IPS-18c (cell line): ENCODE results near the gene CABLES1.
"Not testable (repeated sequence)": the region's sequence is repeated elsewhere in the genome, so short reads cannot be mapped to it uniquely, and the experiment has no call there.

Experiments used
- H3K4me3 ChIP-seq: 2 replicates; pipeline ENCODE4 v1.7.0; 2013; ENCODE audit warnings: low read depth, mild to moderate bottlenecking, low read length, moderate library complexity; ENCODE audit not compliant: insufficient read depth
- H3K9me3 ChIP-seq: one replicate; pipeline ENCODE4 v1.6.1; 2013; ENCODE audit warnings: mild to moderate bottlenecking, low read length, moderate library complexity; ENCODE audit not compliant: control insufficient read depth, insufficient read depth

The CABLES1 gene

GRCh38 chr18:23257137-23257536 is 121.9 kb downstream of the CABLES1 start:
- H3K9me3 ChIP-seq = no peaks in the 10 kb centered on the region

DNA sequence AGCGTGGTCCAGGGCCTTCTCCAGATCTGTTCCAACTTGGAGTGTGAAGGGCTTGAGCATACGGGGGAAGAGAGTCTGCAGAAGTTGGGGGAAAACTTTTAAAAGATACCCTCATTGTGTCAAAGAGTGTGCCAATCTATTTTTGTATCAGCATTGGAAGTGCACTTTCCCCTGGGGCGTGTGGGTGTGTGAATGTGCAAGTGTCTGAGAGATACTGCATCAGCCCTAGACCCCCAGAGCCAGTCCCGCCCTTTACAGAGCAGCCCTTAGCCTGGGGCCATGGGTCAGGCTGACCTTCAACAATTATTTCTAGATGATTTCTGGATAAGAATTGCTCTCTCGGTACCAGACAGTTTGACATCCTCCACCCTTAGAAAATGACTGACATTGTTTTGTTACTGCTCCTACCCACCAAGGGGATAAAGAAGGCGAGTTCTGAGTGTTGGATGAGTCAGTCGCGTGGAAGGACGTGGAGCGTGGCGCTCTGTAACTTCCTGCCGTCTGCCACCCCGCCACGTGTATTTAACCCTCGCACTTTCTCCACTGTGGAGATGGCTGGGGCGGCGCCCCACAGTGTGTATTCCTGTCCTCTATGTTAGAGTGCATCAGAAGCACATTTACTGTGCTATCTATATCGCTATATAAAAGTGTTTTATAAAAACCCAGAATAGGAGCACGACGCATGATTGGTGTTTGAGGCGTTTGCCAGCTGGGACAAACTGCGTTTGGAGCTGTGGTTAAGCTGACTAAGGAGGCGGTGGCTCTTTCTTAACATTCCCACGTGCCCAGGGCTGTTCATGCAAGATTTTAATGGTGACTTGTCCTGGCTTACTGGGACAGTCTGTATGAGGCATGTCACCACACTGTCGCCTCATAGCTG is 122.6 kb downstream of the CABLES1 start:
- Histone ChIP-seq H3K9me3 (no peaks in the 10 kb centered on the region), H3K4me3 (no peak overlapping the region)

More at GRCh38 chr18:23257137-23257536, 121.9 kb downstream of the CABLES1 start:
- H3K4me3 ChIP-seq = no peak overlapping the region

DNA sequence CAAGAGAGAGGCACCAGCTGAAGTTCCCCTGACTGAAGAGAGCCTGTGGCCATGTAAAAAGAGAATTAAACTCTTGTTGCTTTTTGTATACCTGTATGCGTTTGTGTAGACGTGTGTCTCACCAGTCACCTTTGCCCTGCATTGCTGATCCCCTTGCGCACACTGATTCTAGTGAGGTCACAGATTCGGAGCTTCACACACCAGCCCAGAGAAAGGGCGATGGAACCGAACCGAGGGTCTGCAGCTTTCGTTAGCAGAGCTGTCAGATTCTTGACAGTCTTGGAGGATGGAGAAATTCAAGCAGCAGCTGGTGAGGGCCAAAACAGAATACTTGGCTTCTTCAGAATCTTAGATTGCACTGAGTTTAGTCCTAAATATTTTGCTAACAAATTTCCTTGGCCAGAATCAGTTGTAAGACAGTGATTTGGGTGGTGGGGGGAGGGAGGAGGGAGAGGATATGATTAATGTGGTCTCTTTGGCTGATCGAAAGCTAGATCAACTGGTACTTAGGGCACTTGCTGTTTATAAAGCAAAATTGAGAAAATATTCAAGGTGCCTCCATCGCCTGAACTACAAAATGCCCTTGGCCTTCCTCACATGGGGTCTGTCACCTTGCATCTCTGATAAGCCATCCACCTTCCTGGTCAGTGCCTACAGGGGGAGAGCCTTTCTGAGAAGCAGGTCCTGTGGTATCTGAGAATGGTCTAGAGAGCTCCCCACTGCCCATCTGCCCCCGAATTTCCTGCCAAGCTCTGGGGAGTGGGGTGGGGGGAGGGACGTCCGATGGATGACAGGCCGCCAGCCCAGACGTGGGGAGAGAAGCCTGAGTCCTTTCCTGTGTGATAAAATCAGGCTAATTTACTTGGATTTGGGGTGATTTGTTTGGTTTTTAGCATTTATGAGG is 123.5 kb downstream of the CABLES1 start:
- Histone ChIP-seq H3K4me3 (no peak overlapping the region), H3K9me3 (no peaks in the 10 kb centered on the region)

DNA sequence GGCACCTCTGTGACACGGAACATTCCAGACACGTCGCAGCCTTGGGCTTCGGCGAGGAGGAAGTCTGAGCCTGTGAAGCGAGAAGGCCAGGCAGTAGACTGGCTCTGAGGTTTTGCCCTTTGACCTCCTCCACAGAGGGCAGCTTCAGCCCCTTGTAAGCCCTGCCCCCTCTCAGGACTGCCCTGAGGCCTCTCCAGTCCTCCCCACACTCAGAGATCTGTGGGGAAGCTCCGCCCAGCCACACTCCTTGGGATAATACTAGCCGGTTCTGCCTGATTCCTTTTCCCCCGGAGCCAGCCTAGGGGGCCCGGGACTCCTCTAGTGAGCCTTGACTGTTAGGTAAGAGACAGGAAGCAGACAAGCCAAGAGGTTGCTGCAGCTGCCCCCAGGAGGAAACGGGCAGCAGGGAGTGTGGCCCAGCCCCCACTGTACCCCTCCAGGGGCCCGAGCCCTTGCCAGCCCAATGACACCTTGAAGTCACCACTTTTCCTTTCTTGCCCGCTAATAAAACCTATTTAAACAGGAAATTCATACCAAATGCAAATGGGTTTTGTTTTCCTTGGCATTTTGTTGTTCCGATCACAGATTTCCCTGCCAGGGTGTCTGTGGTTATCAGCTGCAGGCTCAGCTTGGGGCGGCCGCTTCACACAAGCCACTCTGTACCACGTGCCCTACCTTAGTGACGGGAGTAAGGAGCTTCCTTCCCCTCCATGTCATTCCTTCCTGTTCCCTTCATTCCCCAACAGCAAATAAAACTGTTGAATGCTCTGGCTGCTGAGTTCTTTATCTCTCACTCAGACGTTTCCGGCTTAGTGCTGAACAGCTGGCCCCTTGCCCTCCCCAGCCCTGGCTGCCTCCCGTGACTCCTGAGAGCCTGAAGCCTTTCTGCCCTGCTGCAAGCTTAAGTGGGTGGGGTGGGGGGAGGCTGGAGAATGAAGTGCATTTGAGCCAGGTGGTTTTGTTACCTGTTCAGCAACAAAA is 124.7 kb downstream of the CABLES1 start:
- Histone ChIP-seq H3K9me3 (peaks cover 5% of the 10 kb centered on the region), H3K4me3 (no peak overlapping the region)

- Histone ChIP-seq H3K4me3 (no peak overlapping the region), H3K9me3 (peaks cover 5% of the 10 kb centered on the region)
Observed at GRCh38 chr18:23260926-23261590, 125.8 kb downstream of the CABLES1 start.

GRCh38 chr18:23263551-23264235 is 128.4 kb downstream of the CABLES1 start:
- H3K9me3 ChIP-seq = peaks cover 7% of the 10 kb centered on the region
- no peak overlapping the region for H3K4me3 ChIP-seq

DNA sequence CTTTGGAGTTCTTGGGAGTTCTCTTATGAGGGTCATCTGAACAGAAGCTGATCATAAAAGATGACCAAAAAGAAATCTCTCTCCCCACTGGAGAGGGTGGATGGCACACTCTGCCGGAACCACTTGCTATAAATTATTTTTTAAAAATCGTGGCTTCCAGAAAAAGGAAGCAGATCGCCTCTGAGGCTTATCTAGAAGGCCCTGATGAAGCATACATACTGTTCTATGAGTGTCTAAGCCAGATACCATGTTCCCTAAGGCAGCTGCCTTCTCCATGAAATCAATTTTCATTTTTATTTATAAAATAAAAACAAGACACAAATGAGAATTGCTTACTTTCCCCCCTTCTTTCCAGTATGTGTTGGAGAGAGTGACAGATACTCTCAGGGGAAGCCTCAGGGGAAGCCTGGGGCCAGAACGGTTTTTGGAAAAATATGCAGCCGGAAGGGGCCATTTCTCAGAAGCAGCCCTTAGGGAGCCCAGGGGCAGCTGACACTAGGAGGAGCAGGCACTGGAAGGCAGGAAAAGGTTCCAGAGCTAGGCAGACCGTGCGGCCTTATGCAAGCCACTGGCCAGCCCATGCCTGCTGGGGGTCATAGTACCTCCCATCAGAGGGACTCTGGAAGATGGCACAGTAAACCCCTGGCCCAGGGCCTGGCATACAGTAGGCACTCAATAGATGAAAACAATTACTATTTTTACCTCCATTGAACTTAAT is 130.6 kb downstream of the CABLES1 start:
- peaks cover 14% of the 10 kb centered on the region for H3K9me3 ChIP-seq
- H3K4me3 ChIP-seq = no peak overlapping the region

GRCh38 chr18:23266717-23267446 is 131.6 kb downstream of the CABLES1 start:
- H3K4me3 ChIP-seq = no peak overlapping the region
- peaks cover 14% of the 10 kb centered on the region for H3K9me3 ChIP-seq

- Histone ChIP-seq H3K4me3 (no peak overlapping the region), H3K9me3 (peaks cover 14% of the 10 kb centered on the region)
Observed at GRCh38 chr18:23267447-23267776, 132.1 kb downstream of the CABLES1 start.

GRCh38 chr18:23268641-23269040 is 133.4 kb downstream of the CABLES1 start:
- Histone ChIP-seq H3K9me3 (peaks cover 14% of the 10 kb centered on the region), H3K4me3 (no peak overlapping the region)

DNA sequence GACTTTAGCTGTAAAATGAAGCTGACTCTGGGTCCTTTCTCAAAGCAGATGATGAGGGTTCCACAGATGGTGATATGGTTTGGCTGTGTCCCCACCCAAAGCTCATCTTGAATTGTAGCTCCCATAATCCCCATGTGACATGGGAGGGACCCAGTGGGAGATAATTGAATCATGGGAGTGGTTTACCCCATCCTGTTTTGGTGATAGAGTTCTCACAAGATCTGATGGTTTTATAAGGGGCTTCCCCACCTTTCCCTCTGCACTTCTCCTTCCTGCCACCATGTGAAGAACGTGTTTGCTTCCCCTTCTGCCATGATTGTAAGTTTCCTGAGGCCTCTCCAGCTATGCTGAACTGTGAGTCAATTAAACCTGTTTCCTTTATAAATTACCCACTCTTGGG is 133.8 kb downstream of the CABLES1 start:
- not testable (repeated sequence) for H3K4me3 ChIP-seq
- H3K9me3 ChIP-seq = peaks cover 14% of the 10 kb centered on the region

- peaks cover 9% of the 10 kb centered on the region for H3K9me3 ChIP-seq
Observed at GRCh38 chr18:23269928-23270327, 134.6 kb downstream of the CABLES1 start.

DNA sequence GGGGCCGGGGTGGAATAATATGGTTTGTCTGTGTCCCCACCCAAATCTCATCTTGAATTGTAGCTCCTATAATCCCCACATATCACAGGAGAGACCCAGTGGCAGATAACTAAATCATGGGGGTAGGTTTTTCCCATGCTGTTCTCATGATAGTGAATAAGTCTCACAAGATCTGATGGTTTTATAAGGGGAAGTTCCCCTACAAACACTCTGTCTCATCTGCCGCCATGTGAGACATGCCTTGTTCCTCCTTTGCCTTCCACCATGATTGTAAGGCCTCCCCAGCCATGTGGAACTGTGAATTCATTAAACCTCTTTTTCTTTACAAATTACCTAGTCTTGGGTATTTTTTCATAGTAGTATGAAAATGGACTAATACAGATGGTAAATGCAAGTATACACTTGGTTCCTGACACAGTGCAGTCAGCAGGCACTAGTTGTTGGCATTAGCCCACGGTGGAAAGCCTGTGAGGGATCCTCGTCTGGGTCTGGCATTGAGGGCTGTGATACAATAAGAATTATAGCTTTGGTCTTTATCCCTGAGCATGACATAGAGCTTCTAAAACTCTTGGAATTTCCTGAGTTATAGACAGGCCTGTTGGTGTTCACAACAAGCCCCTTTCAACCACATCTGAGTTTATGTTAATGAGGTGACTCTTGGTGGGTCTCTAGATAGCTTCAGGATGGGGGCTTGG is 135.8 kb downstream of the CABLES1 start:
- Histone ChIP-seq H3K4me3 (no peak overlapping the region), H3K9me3 (peaks cover 9% of the 10 kb centered on the region)

More at GRCh38 chr18:23269928-23270327, 134.6 kb downstream of the CABLES1 start:
- H3K4me3 ChIP-seq = no peak overlapping the region

GRCh38 chr18:23272498-23273232 is 137.4 kb downstream of the CABLES1 start:
- Histone ChIP-seq H3K9me3 (peaks cover 9% of the 10 kb centered on the region), H3K4me3 (no peak overlapping the region)
